Neural crest cell (in vitro differentiated cells): ENCODE measurements around the gene VPS35L. TPM values are rescaled to one million over a fixed set of nuclear protein-coding genes. Genes with fewer than 3 reads are reported as not detected.

Experiments used
- DNase-seq: peaks from one replicate; pipeline ENCODE4 v3.0.0; 2021; ENCODE audit warnings: low read depth, mixed read lengths, low spot score
- H3K27ac Mint-ChIP-seq: one replicate; pipeline ENCODE4 v1.8.0; 2021; ENCODE audit warnings: mild to moderate bottlenecking, mixed read lengths; ENCODE audit not compliant: unreplicated experiment
- H3K27me3 Mint-ChIP-seq: 2 replicates; pipeline ENCODE4 v1.8.0; 2021; ENCODE audit warnings: low read depth, mild to moderate bottlenecking, mixed read lengths
- H3K36me3 Mint-ChIP-seq: 2 replicates; pipeline ENCODE4 v1.8.0; 2021; ENCODE audit warnings: low read depth, mild to moderate bottlenecking, mixed read lengths
- H3K4me1 Mint-ChIP-seq: 2 replicates; pipeline ENCODE4 v1.8.0; 2021; ENCODE audit warnings: mixed read lengths
- H3K4me3 Mint-ChIP-seq: one replicate; pipeline ENCODE4 v1.8.0; 2021; ENCODE audit warnings: mild to moderate bottlenecking, mixed read lengths
- H3K9me3 Mint-ChIP-seq: 2 replicates; pipeline ENCODE4 v1.8.0; 2021; ENCODE audit warnings: mixed read lengths
- total RNA-seq: library from RNA; stranded (reverse); gene quantifications from 2 replicates; pipeline ENCODE4 v1.2.1, GENCODE V29; 2021
- TF ChIP-seq, protein P1 (sequence below): fragments of 200-600 bp; sonication (generic); conservative IDR thresholded peaks from 2 replicates; pipeline ENCODE4 v1.5.0; 2021; ENCODE audit warnings: antibody characterized with exemption, mild to moderate bottlenecking

VPS35L gene
- total RNA-seq, 1 donor from 2014 or later = 59.1 TPM

- TF ChIP-seq, protein P1, sequence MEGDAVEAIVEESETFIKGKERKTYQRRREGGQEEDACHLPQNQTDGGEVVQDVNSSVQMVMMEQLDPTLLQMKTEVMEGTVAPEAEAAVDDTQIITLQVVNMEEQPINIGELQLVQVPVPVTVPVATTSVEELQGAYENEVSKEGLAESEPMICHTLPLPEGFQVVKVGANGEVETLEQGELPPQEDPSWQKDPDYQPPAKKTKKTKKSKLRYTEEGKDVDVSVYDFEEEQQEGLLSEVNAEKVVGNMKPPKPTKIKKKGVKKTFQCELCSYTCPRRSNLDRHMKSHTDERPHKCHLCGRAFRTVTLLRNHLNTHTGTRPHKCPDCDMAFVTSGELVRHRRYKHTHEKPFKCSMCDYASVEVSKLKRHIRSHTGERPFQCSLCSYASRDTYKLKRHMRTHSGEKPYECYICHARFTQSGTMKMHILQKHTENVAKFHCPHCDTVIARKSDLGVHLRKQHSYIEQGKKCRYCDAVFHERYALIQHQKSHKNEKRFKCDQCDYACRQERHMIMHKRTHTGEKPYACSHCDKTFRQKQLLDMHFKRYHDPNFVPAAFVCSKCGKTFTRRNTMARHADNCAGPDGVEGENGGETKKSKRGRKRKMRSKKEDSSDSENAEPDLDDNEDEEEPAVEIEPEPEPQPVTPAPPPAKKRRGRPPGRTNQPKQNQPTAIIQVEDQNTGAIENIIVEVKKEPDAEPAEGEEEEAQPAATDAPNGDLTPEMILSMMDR = no peak
- DNase-seq = no peak
- Mint-ChIP-seq H3K27me3 (no peaks in the 10 kb centered on the region), H3K4me3 (no peak overlapping the region), H3K36me3 (peaks cover 31% of the 10 kb centered on the region), H3K9me3 (no peaks in the 10 kb centered on the region), H3K4me1 (peaks cover 4% of the 10 kb centered on the region), H3K27ac (peak overlapping the region; percentile 54)
Observed at GRCh38 chr16:19703172-19703889, 147.8 kb downstream of the VPS35L start.

GRCh38 chr16:19704321-19705145, 149.0 kb downstream of the VPS35L start:
- peaks cover 9% of the 10 kb centered on the region for H3K4me1 Mint-ChIP-seq
- H3K27me3 Mint-ChIP-seq = no peaks in the 10 kb centered on the region
- no peak overlapping the region for H3K27ac Mint-ChIP-seq
- TF ChIP-seq, protein P1 = no peak
- no peaks in the 10 kb centered on the region for H3K9me3 Mint-ChIP-seq
- DNase-seq = no peak
- no peak overlapping the region for H3K4me3 Mint-ChIP-seq
- peaks cover 31% of the 10 kb centered on the region for H3K36me3 Mint-ChIP-seq

DNA sequence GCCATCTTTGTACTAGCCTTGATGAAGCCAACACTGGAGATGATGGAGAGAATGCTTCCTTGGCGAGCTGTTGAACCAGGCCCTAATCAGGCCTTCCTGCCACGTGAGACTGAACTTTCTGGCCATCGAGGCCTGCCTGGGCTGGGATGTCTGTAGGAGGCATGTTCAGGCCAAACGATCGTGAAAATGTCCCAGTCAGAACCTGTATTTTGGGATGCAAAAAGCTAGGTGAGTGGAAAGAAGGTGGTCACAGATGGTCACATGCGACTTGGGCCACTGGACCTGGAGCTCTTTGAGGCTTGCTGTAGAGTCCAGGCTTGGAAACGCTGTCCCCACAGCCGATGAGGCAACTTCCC, 149.6 kb downstream of the VPS35L start:
- no peak overlapping the region for H3K4me3 Mint-ChIP-seq
- H3K27me3 Mint-ChIP-seq = no peaks in the 10 kb centered on the region
- no peak for DNase-seq
- H3K36me3 Mint-ChIP-seq = peaks cover 35% of the 10 kb centered on the region
- no peaks in the 10 kb centered on the region for H3K9me3 Mint-ChIP-seq
- H3K27ac Mint-ChIP-seq = no peak overlapping the region
- H3K4me1 Mint-ChIP-seq = peaks cover 9% of the 10 kb centered on the region
- TF ChIP-seq, protein P1 = no peak

DNA sequence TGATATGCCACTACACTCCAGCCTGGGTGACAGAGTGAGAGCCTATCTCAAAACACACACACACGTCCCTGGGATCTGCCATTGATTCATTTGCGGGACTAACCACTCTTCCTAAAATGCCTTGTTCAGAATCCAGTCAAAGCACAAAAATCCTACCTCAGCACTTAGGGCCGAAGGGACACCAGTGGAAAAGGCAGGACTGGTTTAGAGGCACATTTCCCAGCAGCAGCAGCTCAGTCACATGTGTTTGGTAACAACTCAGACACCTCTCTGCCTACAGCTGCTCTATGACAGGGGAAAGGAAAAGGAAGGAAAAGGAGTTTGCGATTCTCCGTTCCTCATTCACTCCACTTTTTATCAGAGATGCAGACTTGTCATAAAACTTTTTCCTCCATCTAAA, 150.3 kb downstream of the VPS35L start:
- no peak overlapping the region for H3K27ac Mint-ChIP-seq
- no peak for DNase-seq
- peaks cover 7% of the 10 kb centered on the region for H3K4me1 Mint-ChIP-seq
- no peaks in the 10 kb centered on the region for H3K27me3 Mint-ChIP-seq
- no peaks in the 10 kb centered on the region for H3K9me3 Mint-ChIP-seq
- TF ChIP-seq, protein P1 = no peak
- peaks cover 34% of the 10 kb centered on the region for H3K36me3 Mint-ChIP-seq
- H3K4me3 Mint-ChIP-seq = no peak overlapping the region

GRCh38 chr16:19706846-19707245, 151.3 kb downstream of the VPS35L start:
- Mint-ChIP-seq H3K27ac (no peak overlapping the region), H3K4me3 (no peak overlapping the region), H3K36me3 (peaks cover 35% of the 10 kb centered on the region), H3K27me3 (no peaks in the 10 kb centered on the region), H3K4me1 (peaks cover 12% of the 10 kb centered on the region), H3K9me3 (no peaks in the 10 kb centered on the region)
- no peak for DNase-seq
- TF ChIP-seq, protein P1 = no peak
